Panc1 (cell line): ENCODE data around the gene HELZ2. TPM values are rescaled to one million over a fixed set of nuclear protein-coding genes. Genes with fewer than 3 reads are reported as not detected.

Experiments
- ATAC-seq: fragments of 200-7000 bp; cut with Tn5 transposase; 2 replicates; pipeline ENCODE4 v1.9.1; 2020; ENCODE audit warnings: mild to moderate bottlenecking, moderate library complexity
- Bru-seq: library from RNA; stranded (reverse); fragments of 400-500 nt; gene quantifications from one replicate; lab custom pipeline; 2021; lab: Mats Ljungman, UMichigan
- BruChase-seq, 2 experiments: library from RNA; stranded (reverse); fragments of 400-500 nt; gene quantifications; one replicate each; lab custom pipeline; 2021; lab: Mats Ljungman, UMichigan
- BruUV-seq: library from RNA; stranded (reverse); fragments of 400-500 nt; replicated peaks from 2 replicates; lab custom pipeline; 2021; lab: Mats Ljungman, UMichigan
- CTCF ChIA-PET: fragments of 300-600 bp; sonication (Branson Sonifier 250); formaldehyde crosslinking; loops from one replicate; lab custom pipeline; 2022; ENCODE audit warnings: antibody characterized with exemption; lab: Charles Lee
- POLR2A ChIA-PET: fragments of 300-600 bp; sonication (Branson Sonifier 250); formaldehyde crosslinking; loops from one replicate; lab custom pipeline; 2022; ENCODE audit warnings: antibody characterized with exemption; lab: Charles Lee
- DNase-seq: peaks from one replicate; pipeline ENCODE4 v3.0.0-alpha.2; 2010; ENCODE audit warnings: low read depth, low spot score
- H3K27ac ChIP-seq: 2 replicates; pipeline ENCODE4 v1.5.1; 2011; ENCODE audit warnings: mild to moderate bottlenecking, low read length, inconsistent platforms
- H3K27me3 ChIP-seq: fragments of 200-500 bp; sonication (Bioruptor generic); 2 replicates; pipeline ENCODE4 v1.6.0; 2014; ENCODE audit warnings: low read length, inconsistent platforms; ENCODE audit not compliant: control insufficient read depth, insufficient read depth
- H3K36me3 ChIP-seq: fragments of 200-500 bp; sonication (Bioruptor generic); 2 replicates; pipeline ENCODE4 v1.5.1; 2014; ENCODE audit warnings: inconsistent platforms, mild to moderate bottlenecking, low read length, moderate library complexity; ENCODE audit not compliant: control insufficient read depth, insufficient read depth
- H3K4me1 ChIP-seq: 2 replicates; pipeline ENCODE4 v1.5.1; 2011; ENCODE audit warnings: inconsistent platforms, mild to moderate bottlenecking, low read length, moderate library complexity; ENCODE audit not compliant: control insufficient read depth, insufficient read depth
- H3K4me3 ChIP-seq, 2 experiments: 2 replicates each; pipeline ENCODE4 v1.5.1; 2011 to 2012; ENCODE audit warnings: low read depth in 2 of 2, low read length in 2 of 2, mild to moderate bottlenecking in 2 of 2, inconsistent platforms in 1 of 2, moderate library complexity in 1 of 2
- H3K9me3 ChIP-seq: fragments of 200-500 bp; sonication (Bioruptor generic); 2 replicates; pipeline ENCODE4 v1.5.1; 2014; ENCODE audit warnings: low read depth, mild to moderate bottlenecking, inconsistent platforms, low read length, moderate library complexity; ENCODE audit not compliant: control insufficient read depth, insufficient read depth
- POLR2AphosphoS5 ChIP-seq: IDR thresholded peaks from 2 replicates; pipeline ENCODE4 v1.6.1; 2012; ENCODE audit warnings: mild to moderate bottlenecking, low read depth, low read length, moderate library complexity
- SIN3A ChIP-seq: IDR thresholded peaks from 2 replicates; pipeline ENCODE4 v1.6.1; 2012; ENCODE audit warnings: low read depth, mild to moderate bottlenecking, low read length, moderate library complexity, borderline replicate concordance; ENCODE audit not compliant: insufficient read depth
- TCF7L2 ChIP-seq: IDR thresholded peaks from 2 replicates; pipeline ENCODE4 v1.6.1; 2011; ENCODE audit warnings: mild to moderate bottlenecking, low read depth, low read length, inconsistent platforms
- in situ Hi-C: cut with HindIII; loops from 2 replicates; pipeline ENCODE4 v1.10.0; 2016; ENCODE audit warnings: low sequenced_read_pairs, low pct_unique_long_range_greater_than_20kb
- intact Hi-C: fragments of 100-400 bp; cut with micrococcal nuclease; formaldehyde crosslinking; loops from one replicate; pipeline ENCODE4 v1.10.0; 2022; ENCODE audit not compliant: unreplicated experiment
- long read RNA-seq: library from polyadenylated mRNA; unstranded; transcript quantifications from one replicate; pipeline ENCODE4 v2.0.0, GENCODE V29; 2021; ENCODE audit not compliant: unreplicated experiment
- polyA plus RNA-seq: library from polyadenylated mRNA; unstranded; fragments of >200 nt; gene quantifications from one replicate; pipeline ENCODE4 v1.2.1, GENCODE V29; 2012; ENCODE audit warnings: missing spikeins; ENCODE audit not compliant: insufficient read length
- total RNA-seq: library from RNA; stranded (reverse); gene quantifications from one replicate; pipeline ENCODE4 v1.2.1, GENCODE V29; 2021; ENCODE audit not compliant: unreplicated experiment
- TF ChIP-seq, protein P1 (sequence below), 2 experiments: IDR thresholded peaks; 2 replicates each; pipeline ENCODE4 v1.6.1; 2011 to 2012; ENCODE audit warnings: low read depth in 2 of 2, control low read depth in 1 of 2, low read length in 1 of 2, mild to moderate bottlenecking in 1 of 2, moderate library complexity in 1 of 2; ENCODE audit not compliant: insufficient read depth in 1 of 2
- TF ChIP-seq, protein P2 (sequence below): fragments of 450-650 bp; IDR thresholded peaks from 2 replicates; pipeline ENCODE4 v1.5.1; 2017; ENCODE audit warnings: mild to moderate bottlenecking

The HELZ2 gene, protein sequence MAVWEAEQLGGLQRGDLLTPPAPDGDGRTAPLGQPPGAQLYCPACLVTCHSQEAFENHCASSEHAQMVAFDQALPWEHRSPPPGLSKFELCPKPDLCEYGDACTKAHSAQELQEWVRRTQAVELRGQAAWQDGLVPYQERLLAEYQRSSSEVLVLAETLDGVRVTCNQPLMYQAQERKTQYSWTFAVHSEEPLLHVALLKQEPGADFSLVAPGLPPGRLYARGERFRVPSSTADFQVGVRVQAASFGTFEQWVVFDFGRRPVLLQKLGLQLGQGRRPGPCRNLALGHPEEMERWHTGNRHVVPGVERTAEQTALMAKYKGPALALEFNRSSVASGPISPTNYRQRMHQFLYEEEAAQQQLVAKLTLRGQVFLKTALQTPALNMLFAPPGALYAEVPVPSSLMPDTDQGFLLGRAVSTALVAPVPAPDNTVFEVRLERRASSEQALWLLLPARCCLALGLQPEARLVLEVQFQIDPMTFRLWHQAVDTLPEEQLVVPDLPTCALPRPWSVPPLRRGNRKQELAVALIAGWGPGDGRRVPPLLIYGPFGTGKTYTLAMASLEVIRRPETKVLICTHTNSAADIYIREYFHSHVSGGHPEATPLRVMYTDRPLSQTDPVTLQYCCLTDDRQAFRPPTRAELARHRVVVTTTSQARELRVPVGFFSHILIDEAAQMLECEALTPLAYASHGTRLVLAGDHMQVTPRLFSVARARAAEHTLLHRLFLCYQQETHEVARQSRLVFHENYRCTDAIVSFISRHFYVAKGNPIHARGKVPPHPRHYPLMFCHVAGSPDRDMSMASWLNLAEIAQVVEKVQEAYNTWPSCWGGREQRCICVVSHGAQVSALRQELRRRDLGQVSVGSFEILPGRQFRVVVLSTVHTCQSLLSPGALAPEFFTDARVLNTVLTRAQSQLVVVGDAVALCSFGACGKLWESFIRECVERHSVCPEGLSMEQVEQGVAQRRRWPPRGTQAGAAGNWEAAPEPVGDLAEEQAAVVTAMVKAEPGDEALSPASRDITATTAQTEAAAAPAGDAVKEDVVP (N-terminal part only)
- total RNA-seq, result 41.5 TPM
- polyA plus RNA-seq, result 29.0 TPM
- percentile 45 among the genes with signal in this experiment for Bru-seq, nascent RNA
- percentile 66 among the genes with signal in this experiment for BruChase-seq, experiment 1, labeled RNA remaining after a 2-hour chase
- BruChase-seq, experiment 2, labeled RNA remaining after a 6-hour chase, result percentile 72 among the genes with signal in this experiment
- long read RNA-seq, partial matches to known transcripts, result 0 of 3 reads
- long read RNA-seq, other reads (novel, unspliced or antisense), result 3 of 3 reads

DNA sequence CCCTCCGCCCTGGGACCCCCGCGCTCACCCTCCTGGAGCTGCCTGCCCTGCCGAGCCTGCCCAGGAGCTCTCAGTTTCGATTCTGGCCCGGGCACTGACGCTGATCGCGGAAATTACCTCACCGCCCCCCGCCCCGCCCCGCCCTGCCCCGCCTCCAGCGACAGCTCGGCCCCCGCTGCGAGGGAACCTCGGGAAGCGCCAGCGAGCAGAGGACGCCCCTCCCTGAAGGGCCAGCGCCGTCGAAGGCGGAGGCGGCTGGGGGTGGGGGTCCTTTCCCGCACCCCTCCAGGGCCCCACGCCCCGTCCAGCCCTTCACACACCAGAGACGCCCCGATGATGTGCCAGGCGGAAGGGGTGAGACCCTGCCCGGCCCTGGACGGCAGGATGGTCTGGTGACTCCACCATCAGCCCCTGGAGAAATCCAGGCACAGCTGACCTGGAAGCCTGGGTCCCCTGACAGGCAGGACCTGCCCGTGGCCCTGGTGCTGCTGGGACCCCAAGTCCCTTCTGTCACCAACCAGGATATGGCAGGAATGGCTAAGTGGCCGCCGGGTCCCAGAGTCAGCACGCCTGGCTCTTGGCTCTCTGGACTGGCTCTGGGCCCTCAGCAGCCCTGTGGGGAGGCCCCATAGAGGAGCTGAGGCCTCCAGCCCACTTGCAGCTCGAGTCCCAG lies at the start of gene HELZ2:
Gene HELZ2, minus strand, starts transcription at position 84 of the 673 bp plus-strand sequence. CDS start 1,854 bp downstream, outside the sequence.
- DNase-seq (no peak), ATAC-seq (peak; percentile 88)
- in situ Hi-C loops, result no loop called here
- intact Hi-C loops, result no loop called here
- Histone ChIP-seq H3K27ac (peak within 1 kb of the TSS; percentile 79), H3K27me3 (no peaks in the 10 kb centered on the region), H3K4me1 (peaks cover 14% of the 10 kb centered on the region), H3K36me3 (peaks cover 3% of the 10 kb centered on the region; the same call in 1 of the 2 replicates), H3K4me3 (peak within 1 kb of the TSS; percentile 64 to 84), H3K9me3 (no peaks in the 10 kb centered on the region)
- POLR2A ChIA-PET, result interaction anchor here (0.6 kb wide), 1 partner anchor 128 kb away, joined by 3 read pairs; no protein-coding TSS in a partner anchor
- TF ChIP-seq POLR2AphosphoS5 (0 out of 2 replicates have a peak, but pooled peaks have one; percentile 32), SIN3A (no peak), TCF7L2 (no peak)
- TF ChIP-seq, protein P1, sequence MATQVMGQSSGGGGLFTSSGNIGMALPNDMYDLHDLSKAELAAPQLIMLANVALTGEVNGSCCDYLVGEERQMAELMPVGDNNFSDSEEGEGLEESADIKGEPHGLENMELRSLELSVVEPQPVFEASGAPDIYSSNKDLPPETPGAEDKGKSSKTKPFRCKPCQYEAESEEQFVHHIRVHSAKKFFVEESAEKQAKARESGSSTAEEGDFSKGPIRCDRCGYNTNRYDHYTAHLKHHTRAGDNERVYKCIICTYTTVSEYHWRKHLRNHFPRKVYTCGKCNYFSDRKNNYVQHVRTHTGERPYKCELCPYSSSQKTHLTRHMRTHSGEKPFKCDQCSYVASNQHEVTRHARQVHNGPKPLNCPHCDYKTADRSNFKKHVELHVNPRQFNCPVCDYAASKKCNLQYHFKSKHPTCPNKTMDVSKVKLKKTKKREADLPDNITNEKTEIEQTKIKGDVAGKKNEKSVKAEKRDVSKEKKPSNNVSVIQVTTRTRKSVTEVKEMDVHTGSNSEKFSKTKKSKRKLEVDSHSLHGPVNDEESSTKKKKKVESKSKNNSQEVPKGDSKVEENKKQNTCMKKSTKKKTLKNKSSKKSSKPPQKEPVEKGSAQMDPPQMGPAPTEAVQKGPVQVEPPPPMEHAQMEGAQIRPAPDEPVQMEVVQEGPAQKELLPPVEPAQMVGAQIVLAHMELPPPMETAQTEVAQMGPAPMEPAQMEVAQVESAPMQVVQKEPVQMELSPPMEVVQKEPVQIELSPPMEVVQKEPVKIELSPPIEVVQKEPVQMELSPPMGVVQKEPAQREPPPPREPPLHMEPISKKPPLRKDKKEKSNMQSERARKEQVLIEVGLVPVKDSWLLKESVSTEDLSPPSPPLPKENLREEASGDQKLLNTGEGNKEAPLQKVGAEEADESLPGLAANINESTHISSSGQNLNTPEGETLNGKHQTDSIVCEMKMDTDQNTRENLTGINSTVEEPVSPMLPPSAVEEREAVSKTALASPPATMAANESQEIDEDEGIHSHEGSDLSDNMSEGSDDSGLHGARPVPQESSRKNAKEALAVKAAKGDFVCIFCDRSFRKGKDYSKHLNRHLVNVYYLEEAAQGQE (IDR thresholded peaks at IDR 0.05; ENCODE audit: insufficient read depth in 1 of 2, low read depth in 2 of 2, low read length in 1 of 2), result no peak
- CTCF ChIA-PET, result interaction anchor here (0.6 kb wide), 1 partner anchor 26 kb away, joined by 6 read pairs; no protein-coding TSS in a partner anchor
- no TSS peak for BruUV-seq

DNA sequence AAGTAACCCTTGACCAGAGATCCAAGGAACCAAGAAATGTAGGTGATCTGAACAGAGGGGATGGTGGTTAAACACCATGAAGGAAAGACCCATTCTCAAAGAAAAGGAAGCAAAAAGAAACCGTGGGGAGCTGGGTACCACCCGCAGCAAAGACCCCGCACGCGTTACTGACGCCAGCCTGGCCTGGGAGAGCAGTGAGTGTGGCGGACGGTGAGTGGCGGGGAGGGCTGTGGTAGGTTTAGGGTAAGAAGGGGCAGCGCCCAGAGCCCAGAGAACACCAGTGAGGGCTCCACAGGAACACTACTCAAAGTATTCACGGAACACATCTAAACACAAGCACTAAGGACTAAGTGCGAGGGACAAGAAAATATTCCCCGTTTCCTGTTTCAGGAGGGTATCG lies 48.7 kb upstream of the HELZ2 start:
- POLR2A ChIA-PET, result no interaction called here
- no TSS peak for BruUV-seq

More for the DNA sequence above, 48.7 kb upstream of the HELZ2 start:
- no peaks in the 10 kb centered on the region for H3K9me3 ChIP-seq
- no peak overlapping the region for H3K4me3 ChIP-seq
- CTCF ChIA-PET, result no interaction called here
- ATAC-seq (no peak), DNase-seq (no peak)
- H3K36me3 ChIP-seq, result no peaks in the 10 kb centered on the region
- no peak overlapping the region for H3K27ac ChIP-seq
- peaks cover 3% of the 10 kb centered on the region; the same call in 1 of the 2 replicates for H3K4me1 ChIP-seq
- in situ Hi-C loops (no loop called here), intact Hi-C loops (no loop called here)
- no peaks in the 10 kb centered on the region for H3K27me3 ChIP-seq
- TF ChIP-seq, protein P2, sequence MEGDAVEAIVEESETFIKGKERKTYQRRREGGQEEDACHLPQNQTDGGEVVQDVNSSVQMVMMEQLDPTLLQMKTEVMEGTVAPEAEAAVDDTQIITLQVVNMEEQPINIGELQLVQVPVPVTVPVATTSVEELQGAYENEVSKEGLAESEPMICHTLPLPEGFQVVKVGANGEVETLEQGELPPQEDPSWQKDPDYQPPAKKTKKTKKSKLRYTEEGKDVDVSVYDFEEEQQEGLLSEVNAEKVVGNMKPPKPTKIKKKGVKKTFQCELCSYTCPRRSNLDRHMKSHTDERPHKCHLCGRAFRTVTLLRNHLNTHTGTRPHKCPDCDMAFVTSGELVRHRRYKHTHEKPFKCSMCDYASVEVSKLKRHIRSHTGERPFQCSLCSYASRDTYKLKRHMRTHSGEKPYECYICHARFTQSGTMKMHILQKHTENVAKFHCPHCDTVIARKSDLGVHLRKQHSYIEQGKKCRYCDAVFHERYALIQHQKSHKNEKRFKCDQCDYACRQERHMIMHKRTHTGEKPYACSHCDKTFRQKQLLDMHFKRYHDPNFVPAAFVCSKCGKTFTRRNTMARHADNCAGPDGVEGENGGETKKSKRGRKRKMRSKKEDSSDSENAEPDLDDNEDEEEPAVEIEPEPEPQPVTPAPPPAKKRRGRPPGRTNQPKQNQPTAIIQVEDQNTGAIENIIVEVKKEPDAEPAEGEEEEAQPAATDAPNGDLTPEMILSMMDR, result no peak
